ENCODE data around the gene DUSP8.

Gene DUSP8

GRCh38 chr11:1546536-1547466 lies 25.3 kb downstream of the DUSP8 start:
- Histone ChIP-seq H3K4me3 (ENCODE audit: low read length, poor library complexity, severe bottlenecking) (no peak overlapping the region), H3K27me3 (ENCODE audit: insufficient read depth, low read length, poor library complexity, severe bottlenecking) (no peaks in the 10 kb centered on the region), H4K20me1 (ENCODE audit: insufficient read depth, low read length, poor library complexity, severe bottlenecking) (no peaks in the 10 kb centered on the region), H3K79me2 (ENCODE audit: insufficient read depth, low read length) (no peaks in the 10 kb centered on the region), H3K9me2 (replicated peaks; ENCODE audit: low read depth, low read length) (no peaks in the 10 kb centered on the region), H3F3A (ENCODE audit: low read depth) (no peaks in the 10 kb centered on the region), H3K4me1 (ENCODE audit: insufficient read depth, low read length, poor library complexity, severe bottlenecking) (no peaks in the 10 kb centered on the region), H3K36me3 (ENCODE audit: insufficient read depth, low read length) (no peaks in the 10 kb centered on the region), H2AFZ (ENCODE audit: low read length) (no peak overlapping the region), H3K9ac (ENCODE audit: low read depth, low read length, poor library complexity, severe bottlenecking) (no peak overlapping the region), H3K9me3 (ENCODE audit: insufficient read depth, low read depth, low read length) (no peaks in the 10 kb centered on the region), H3K4me2 (ENCODE audit: low read depth, low read length, poor library complexity, severe bottlenecking) (no peak overlapping the region)
- no peak for TF ChIP-seq EZH2phosphoT487 (IDR thresholded peaks at IDR 0.05; ENCODE audit: borderline replicate concordance)

DNA sequence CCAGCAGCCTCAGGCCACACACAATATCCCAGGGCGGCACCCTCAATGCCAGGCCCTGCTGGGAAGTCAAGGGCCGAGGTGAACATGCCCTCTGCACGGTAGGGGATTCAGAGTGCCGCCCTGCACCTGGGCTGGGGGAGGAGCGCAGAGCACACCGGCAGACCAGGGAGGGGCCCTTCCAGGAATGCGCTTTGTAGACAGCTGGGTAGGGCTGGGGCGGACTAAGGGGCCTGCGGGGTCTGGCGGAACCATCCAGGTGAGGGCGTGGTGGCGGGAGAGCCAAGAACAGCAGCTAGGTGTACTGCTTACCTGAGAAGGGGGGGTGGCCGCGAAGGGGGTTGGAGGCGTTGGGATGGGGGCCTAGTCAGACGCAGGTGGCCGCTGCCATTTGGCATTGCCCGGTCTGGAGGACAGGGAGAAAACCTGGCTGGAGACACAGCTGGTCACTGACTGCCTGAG lies 26.0 kb downstream of the DUSP8 start:
- H3K4me1 ChIP-seq (ENCODE audit: insufficient read depth, low read length, poor library complexity, severe bottlenecking) = no peaks in the 10 kb centered on the region
- H2AFZ ChIP-seq (ENCODE audit: low read length) = no peak overlapping the region
- no peaks in the 10 kb centered on the region for H3K36me3 ChIP-seq (ENCODE audit: insufficient read depth, low read length)
- no peaks in the 10 kb centered on the region for H4K20me1 ChIP-seq (ENCODE audit: insufficient read depth, low read length, poor library complexity, severe bottlenecking)
- no peak overlapping the region for H3K4me2 ChIP-seq (ENCODE audit: low read depth, low read length, poor library complexity, severe bottlenecking)
- no peaks in the 10 kb centered on the region for H3K9me3 ChIP-seq (ENCODE audit: insufficient read depth, low read depth, low read length)
- H3F3A ChIP-seq (ENCODE audit: low read depth) = no peaks in the 10 kb centered on the region
- no peaks in the 10 kb centered on the region for H3K79me2 ChIP-seq (ENCODE audit: insufficient read depth, low read length)
- no peaks in the 10 kb centered on the region for H3K9me2 ChIP-seq (replicated peaks; ENCODE audit: low read depth, low read length)
- H3K27me3 ChIP-seq (ENCODE audit: insufficient read depth, low read length, poor library complexity, severe bottlenecking) = no peaks in the 10 kb centered on the region
- TF ChIP-seq CTCF (conservative IDR thresholded peaks at IDR 0.05; ENCODE audit: low read length) = no peak
- no peak for TF ChIP-seq EZH2phosphoT487 (IDR thresholded peaks at IDR 0.05; ENCODE audit: borderline replicate concordance)
- H3K4me3 ChIP-seq (ENCODE audit: low read length, poor library complexity, severe bottlenecking) = no peak overlapping the region
- no peak overlapping the region for H3K9ac ChIP-seq (ENCODE audit: low read depth, low read length, poor library complexity, severe bottlenecking)

GRCh38 chr11:1545432-1545831 lies 26.6 kb downstream of the DUSP8 start:
- H3K9ac ChIP-seq (ENCODE audit: low read depth, low read length, poor library complexity, severe bottlenecking) = no peak overlapping the region
- no peak overlapping the region for H3K4me3 ChIP-seq (ENCODE audit: low read length, poor library complexity, severe bottlenecking)
- no peaks in the 10 kb centered on the region for H3F3A ChIP-seq (ENCODE audit: low read depth)
- H3K27me3 ChIP-seq (ENCODE audit: insufficient read depth, low read length, poor library complexity, severe bottlenecking) = no peaks in the 10 kb centered on the region
- no peak overlapping the region for H3K4me2 ChIP-seq (ENCODE audit: low read depth, low read length, poor library complexity, severe bottlenecking)
- no peaks in the 10 kb centered on the region for H3K36me3 ChIP-seq (ENCODE audit: insufficient read depth, low read length)
- H3K4me1 ChIP-seq (ENCODE audit: insufficient read depth, low read length, poor library complexity, severe bottlenecking) = no peaks in the 10 kb centered on the region
- H3K9me2 ChIP-seq (replicated peaks; ENCODE audit: low read depth, low read length) = no peaks in the 10 kb centered on the region
- H4K20me1 ChIP-seq (ENCODE audit: insufficient read depth, low read length, poor library complexity, severe bottlenecking) = no peaks in the 10 kb centered on the region
- no peaks in the 10 kb centered on the region for H3K79me2 ChIP-seq (ENCODE audit: insufficient read depth, low read length)
- TF ChIP-seq CTCF (conservative IDR thresholded peaks at IDR 0.05; ENCODE audit: low read length) = no peak
- TF ChIP-seq EZH2phosphoT487 (IDR thresholded peaks at IDR 0.05; ENCODE audit: borderline replicate concordance) = no peak
- no peaks in the 10 kb centered on the region for H3K9me3 ChIP-seq (ENCODE audit: insufficient read depth, low read depth, low read length)
- no peak overlapping the region for H2AFZ ChIP-seq (ENCODE audit: low read length)
